Stimulated activated CD4-positive, alpha-beta T cell treated with anti-CD3 and anti-CD28 coated beads, Interleukin-4, amount 100 ng/mL, for 48 hours (primary cell): ENCODE data around the gene CFAP54.
"Not testable (repeated sequence)": the region's sequence is repeated elsewhere in the genome, so short reads cannot be mapped to it uniquely, and the experiment has no call there.

Source experiments
- DNase-seq, 2 donors: peaks; one replicate each; pipeline ENCODE4 v3.0.0-alpha.2; 2020; ENCODE audit warnings: low read depth in 2 of 2

Gene CFAP54, protein sequence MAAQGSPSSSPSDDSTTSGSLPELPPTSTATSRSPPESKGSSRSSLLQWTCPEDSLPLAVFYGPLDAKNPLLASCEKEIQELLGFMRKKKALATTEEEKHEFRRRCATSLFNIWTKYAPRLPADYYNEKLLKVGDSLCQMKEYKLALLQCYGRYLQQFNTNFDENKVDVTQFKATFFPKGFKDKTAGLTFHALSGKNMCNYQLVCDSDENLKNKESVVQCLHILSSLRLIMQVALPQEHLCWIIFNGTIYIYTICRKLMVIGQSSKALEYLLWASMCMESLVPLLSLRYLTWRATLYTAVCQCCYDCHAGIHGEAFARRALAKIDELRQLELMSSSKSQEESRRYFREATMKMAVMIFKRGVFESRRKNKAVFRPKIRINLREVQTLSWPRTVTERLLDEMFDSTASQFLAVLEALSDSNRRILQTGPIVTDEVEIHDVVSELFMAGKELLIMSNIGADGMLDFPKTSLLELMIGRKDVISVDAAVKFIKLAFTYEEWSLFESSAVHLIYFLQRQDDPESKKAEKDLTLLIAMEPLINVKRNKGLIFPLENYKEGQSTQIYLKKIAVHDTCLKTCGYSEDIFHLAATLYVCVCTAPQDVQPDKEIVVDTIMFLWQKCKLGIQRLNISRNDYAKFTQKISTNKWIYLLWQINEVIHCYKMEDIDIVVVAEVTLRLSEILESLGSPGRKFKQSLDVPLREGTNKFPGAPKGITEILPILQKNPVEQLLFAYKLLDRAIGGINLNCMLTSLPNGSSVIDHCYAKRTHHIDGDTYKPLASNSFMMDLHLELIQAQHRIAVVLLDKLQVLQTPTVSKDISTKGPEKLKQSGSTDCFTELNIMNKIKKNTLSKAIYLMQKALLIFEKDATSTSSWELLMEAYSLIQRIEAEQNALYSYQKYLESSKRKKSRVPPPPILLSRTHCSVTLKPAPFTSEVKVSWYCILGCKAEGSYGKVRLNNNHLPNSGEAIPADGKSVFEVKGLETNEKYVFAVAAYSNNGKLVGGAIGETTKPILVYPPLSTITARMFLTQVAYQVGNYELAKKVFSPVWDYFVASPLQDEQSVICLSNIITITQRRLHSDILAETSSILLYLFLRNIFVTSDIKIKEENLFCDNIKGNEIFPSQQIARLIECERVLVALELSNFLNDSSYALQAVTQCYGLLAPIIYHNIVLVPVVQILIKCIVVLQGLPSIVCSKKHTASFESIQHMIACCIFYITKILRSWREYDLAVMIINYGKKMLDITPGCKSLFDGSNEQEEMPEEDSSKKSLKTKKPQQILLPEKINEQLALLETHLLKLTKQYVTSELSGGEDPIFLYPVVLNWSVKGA (N-terminal part only)

GRCh38 chr12:96489392-96490056 is at the start of gene CFAP54:
TSS of gene CFAP54 (plus strand) at chr12:96489577. CDS start at chr12:96489610, 33 bp downstream.
- peak; percentile 89 to 91 for DNase-seq

GRCh38 chr12:96441816-96442215 is 47.6 kb upstream of the CFAP54 start:
- DNase-seq, result no peak

- DNase-seq, result no peak
Observed at GRCh38 chr12:96442906-96443305, 46.5 kb upstream of the CFAP54 start.

GRCh38 chr12:96444399-96444798 is 45.0 kb upstream of the CFAP54 start:
- no peak for DNase-seq

- DNase-seq, result peak in 1 of 2 donors; percentile 28
Observed at GRCh38 chr12:96445691-96446583, 43.4 kb upstream of the CFAP54 start.

DNA sequence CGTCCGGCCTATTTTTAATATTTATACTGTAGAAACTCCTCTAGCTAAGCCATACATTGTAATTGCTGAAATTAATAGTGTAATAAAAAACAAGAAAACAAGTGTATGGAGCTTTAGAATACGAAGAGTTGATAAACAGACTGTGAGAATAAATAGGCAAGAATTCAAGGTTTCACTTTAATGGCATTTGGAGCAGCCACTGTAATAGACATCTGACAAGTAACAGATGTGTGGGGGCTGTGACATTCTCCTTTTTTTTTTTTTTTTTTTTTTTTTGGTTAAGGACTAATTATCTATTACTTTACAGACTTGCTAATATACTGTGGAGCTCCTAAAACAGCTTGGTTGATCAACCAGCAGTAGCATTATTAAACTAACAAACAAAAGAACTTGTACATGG is 42.1 kb upstream of the CFAP54 start:
- DNase-seq, result no peak

GRCh38 chr12:96448300-96448699 is 41.1 kb upstream of the CFAP54 start:
- DNase-seq, result no peak

GRCh38 chr12:96452261-96452922 is 37.0 kb upstream of the CFAP54 start:
- no peak for DNase-seq

GRCh38 chr12:96454396-96454795 is 35.0 kb upstream of the CFAP54 start:
- DNase-seq, result no peak

DNA sequence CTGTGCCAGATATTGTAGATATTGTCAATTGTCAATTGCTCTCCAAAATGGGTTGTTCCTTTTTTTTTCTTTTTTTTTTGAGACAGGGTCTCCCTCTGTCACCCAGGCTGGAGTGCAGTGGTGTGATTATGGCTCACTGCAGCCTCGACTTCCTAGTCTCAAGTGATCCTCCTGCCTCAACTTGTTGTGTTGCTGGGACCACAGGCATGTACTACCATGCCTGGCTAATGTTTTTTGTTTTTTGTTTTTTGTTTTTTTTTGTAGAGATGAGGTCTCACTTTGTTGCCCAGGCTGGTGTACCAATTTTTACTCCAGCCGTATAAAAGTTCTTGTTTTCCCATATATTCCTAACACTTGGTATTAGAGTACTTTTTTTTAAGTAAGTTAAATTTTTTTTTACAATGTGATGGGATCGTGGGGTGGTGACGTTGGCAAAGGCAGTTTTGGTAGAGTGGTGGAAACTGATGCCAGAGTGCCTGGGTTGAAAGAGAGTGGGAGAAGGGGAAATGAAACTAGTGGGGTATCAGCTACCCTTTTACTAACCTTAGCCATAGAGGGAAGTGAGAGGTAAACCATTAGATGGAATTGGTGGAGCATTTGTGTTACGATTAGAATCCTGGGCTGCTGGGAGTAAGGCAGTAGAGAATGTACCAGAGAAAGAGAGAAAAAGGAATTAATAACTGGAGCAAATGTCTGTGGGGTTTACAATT is 33.0 kb upstream of the CFAP54 start:
- DNase-seq, result no peak

DNA sequence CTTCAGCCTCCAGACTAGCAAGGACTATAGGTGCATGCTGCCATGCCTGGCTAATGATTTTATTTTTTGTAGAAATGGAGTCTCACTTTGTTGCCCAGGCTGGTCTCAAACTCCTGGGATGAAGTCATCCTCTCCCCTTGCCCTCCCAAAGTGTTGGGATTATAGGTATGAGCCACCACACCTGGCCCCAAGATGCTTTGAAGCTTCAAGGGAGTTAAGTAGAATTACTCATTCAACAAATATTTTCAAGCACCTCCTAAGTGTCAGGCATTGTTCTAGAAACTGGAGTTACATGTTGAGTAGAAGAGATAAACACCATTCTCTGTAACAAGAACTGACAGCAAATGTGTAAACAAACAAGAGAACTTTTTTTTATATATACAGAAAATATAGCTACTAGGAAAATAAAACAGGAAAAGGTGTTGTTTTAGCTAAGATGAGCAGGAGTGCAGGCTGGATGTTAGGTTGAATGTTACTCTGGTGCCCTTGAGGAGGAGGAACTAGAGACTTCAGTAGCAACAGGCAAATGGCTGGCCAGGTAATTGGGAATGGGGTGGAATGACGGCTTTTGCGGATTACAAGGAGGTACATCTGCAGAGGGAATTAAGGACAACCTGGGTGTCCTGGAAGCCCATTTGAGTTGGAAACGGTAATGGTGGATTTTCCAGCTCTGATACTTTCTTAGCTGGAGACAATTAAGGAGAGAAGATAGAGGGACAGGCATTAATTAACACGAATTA is 32.0 kb upstream of the CFAP54 start:
- no peak for DNase-seq

DNA sequence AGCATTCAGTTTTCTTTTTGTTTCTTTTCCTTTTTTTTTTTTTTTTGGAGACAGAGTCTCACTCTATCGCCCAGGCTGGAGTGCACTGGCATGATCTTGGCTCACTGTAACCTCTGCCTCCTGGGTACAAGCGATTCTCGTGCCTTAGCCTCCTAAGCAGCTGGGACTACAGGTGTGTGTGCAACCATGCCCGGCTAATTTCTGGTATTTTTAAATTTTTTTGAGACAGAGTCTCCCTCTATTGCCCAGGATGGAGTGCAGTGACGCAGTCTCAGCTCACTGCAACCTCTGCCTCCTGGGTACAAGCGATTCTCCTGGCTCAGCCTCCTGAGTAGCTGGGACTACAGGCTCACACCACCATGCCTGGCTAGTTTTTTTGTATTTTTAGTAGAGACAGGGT is 30.1 kb upstream of the CFAP54 start:
- not testable (repeated sequence) for DNase-seq

GRCh38 chr12:96462571-96463280 is 26.7 kb upstream of the CFAP54 start:
- DNase-seq, result no peak

- DNase-seq, result no peak
Observed at GRCh38 chr12:96465896-96466295, 23.5 kb upstream of the CFAP54 start.

- DNase-seq, result no peak
Observed at GRCh38 chr12:96466939-96467751, 22.2 kb upstream of the CFAP54 start.

DNA sequence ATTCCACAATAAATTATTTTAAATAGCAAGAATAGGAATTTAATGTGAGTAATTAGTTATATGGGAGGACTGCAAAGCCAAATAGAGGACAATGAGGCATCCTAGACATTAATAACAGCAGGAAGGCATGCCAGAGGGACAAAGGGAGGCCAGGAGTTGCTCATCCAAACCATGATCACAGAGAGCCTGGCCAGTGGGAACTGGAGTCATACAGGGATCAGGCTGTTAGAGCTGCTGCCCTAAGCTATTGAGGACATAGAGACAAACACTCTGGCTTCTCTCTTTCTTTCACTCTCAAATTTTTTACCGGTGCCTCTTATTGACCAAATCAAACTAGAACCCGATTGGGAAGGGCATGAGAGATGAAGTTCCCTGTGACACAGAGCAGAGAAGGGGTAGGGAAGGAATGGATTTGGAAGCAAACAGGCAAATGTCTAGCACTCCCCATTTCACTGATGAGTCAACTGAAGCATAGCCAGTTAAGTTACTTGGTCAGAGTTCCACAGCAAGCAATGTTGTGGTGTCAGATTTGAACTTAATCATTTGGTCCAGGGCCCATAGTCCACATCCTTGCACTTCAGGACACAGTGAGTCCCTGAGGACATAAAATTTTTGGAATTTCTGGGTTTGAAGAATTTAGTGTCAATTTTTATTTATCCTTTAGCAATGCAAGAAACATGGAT is 17.9 kb upstream of the CFAP54 start:
- no peak for DNase-seq
